Body of pancreas (tissue), 4 donors: ENCODE measurements around the gene MSTN. TPM values are rescaled to one million over a fixed set of nuclear protein-coding genes. Genes with fewer than 3 reads are reported as not detected.

Source experiments
- ATAC-seq: fragments of 150-250 bp; one replicate; pipeline ENCODE4 v1.9.1; 2016
- DNase-seq, 4 donors: peaks; one replicate each; pipeline ENCODE4 v3.0.0-alpha.2; 2019
- H3K27ac ChIP-seq, 4 donors: fragments of 200-600 bp; sonication (generic); 1 replicate in 3 of 4; 2 replicates in 1 of 4; pipeline versions ENCODE4 v1.5.1 to v1.6.1; 2016 to 2019; ENCODE audit warnings: mild to moderate bottlenecking in 1 of 4, mixed read lengths in 1 of 4, moderate library complexity in 1 of 4
- H3K27me3 ChIP-seq, 2 donors: fragments of 200-600 bp; sonication (generic); one replicate each; pipeline ENCODE4 v1.6.0; 2016; ENCODE audit warnings: mild to moderate bottlenecking in 1 of 2
- H3K36me3 ChIP-seq, 2 donors: fragments of 200-600 bp; sonication (generic); replicated peaks in 1 of 2; 2 replicates each; pipeline ENCODE4 v1.5.1; 2016; ENCODE audit warnings: low read depth in 2 of 2; ENCODE audit not compliant: insufficient read depth in 1 of 2
- H3K4me1 ChIP-seq: fragments of 200-600 bp; sonication (generic); one replicate; pipeline ENCODE4 v1.6.0; 2016
- H3K4me3 ChIP-seq, 2 donors: fragments of 200-600 bp; sonication (generic); 1 replicate in 1 of 2; 2 replicates in 1 of 2; pipeline ENCODE4 v1.5.1; 2016 to 2019
- H3K9me3 ChIP-seq, 3 donors: fragments of 200-600 bp; sonication (generic); 1 replicate in 2 of 3; 2 replicates in 1 of 3; pipeline ENCODE4 v1.5.1; 2016
- CTCF ChIP-seq, 7 experiments: fragments of 450-650 bp in 4 of 7; fragments of 200-600 bp in 3 of 7; sonication (generic) in 3 of 7; IDR thresholded peaks; one replicate each; pipeline ENCODE4 v1.5.1; 2016 to 2019; ENCODE audit warnings: antibody characterized with exemption in 7 of 7
- POLR2A ChIP-seq, 3 donors: fragments of 450-650 bp; IDR thresholded peaks; one replicate each; pipeline ENCODE4 v1.6.1; 2016; ENCODE audit warnings: antibody characterized with exemption in 3 of 3, mild to moderate bottlenecking in 2 of 3
- WGBS, 2 donors: methylation state at CpG; one replicate each; pipeline ENCODE4 v1.1.5; 2017; 5-methylcytosine and 5-hydroxymethylcytosine counted together
- intact Hi-C: fragments of 100-400 bp; cut with DNase I; formaldehyde crosslinking; loops from one replicate; pipeline ENCODE4 v1.15.1; 2023
- total RNA-seq, 2 donors: library from RNA; depleted of rRNA; stranded (reverse); fragments of >200 nt; gene quantifications; one replicate each; pipeline ENCODE4 v1.1.0, GENCODE V29; 2016

The MSTN gene
- total RNA-seq, 2 donors from 2014 or later, result not detected

GRCh38 chr2:190069936-190070696 is 7.6 kb upstream of the MSTN start:
- intact Hi-C loops, result no loop called here
- WGBS, 2 donors, result 15 to 22% methylated on average over 3 of the region's 3 CpGs

GRCh38 chr2:190068764-190069163 is 6.2 kb upstream of the MSTN start:
- H3K4me3 ChIP-seq, result no peak overlapping the region
- H3K27ac ChIP-seq, result no peak overlapping the region
- no peaks in the 10 kb centered on the region for H3K27me3 ChIP-seq
- intact Hi-C loops, result no loop called here
- H3K36me3 ChIP-seq, result no peaks in the 10 kb centered on the region
- no peaks in the 10 kb centered on the region for H3K9me3 ChIP-seq
- WGBS, 2 donors, result 47% methylated on average over 1 of the region's 1 CpG
- peaks cover 3% of the 10 kb centered on the region for H3K4me1 ChIP-seq
- DNase-seq (no peak), ATAC-seq (no peak)
- TF ChIP-seq CTCF (IDR thresholded peaks at IDR 0.05), result no peak
- no peak for TF ChIP-seq POLR2A (IDR thresholded peaks at IDR 0.05)

More at GRCh38 chr2:190069936-190070696, 7.6 kb upstream of the MSTN start:
- H3K9me3 ChIP-seq, result no peaks in the 10 kb centered on the region
- TF ChIP-seq POLR2A (IDR thresholded peaks at IDR 0.05) (no peak), CTCF (IDR thresholded peaks at IDR 0.05) (peak; percentile 14 to 74 (median 60))
- no peak overlapping the region for H3K4me3 ChIP-seq
- DNase-seq (peak; percentile 62 to 77 (median 67)), ATAC-seq (peak; percentile 83)
- no peak overlapping the region for H3K27ac ChIP-seq
- peaks cover 3% of the 10 kb centered on the region for H3K4me1 ChIP-seq
- no peaks in the 10 kb centered on the region for H3K27me3 ChIP-seq
- no peaks in the 10 kb centered on the region for H3K36me3 ChIP-seq

- Histone ChIP-seq H3K27me3 (no peaks in the 10 kb centered on the region), H3K4me1 (peaks cover 3% of the 10 kb centered on the region), H3K36me3 (no peaks in the 10 kb centered on the region), H3K9me3 (no peaks in the 10 kb centered on the region), H3K27ac (no peak overlapping the region), H3K4me3 (no peak overlapping the region)
- intact Hi-C loops, result no loop called here
- TF ChIP-seq CTCF (IDR thresholded peaks at IDR 0.05) (no peak), POLR2A (IDR thresholded peaks at IDR 0.05) (no peak)
- WGBS, 2 donors, result 88 to 93% methylated on average over 4 of the region's 4 CpGs
- DNase-seq, result no peak
- no peak for ATAC-seq
These were observed 3.3 kb upstream of the MSTN start for GRCh38 chr2:190065839-190066238.

DNA sequence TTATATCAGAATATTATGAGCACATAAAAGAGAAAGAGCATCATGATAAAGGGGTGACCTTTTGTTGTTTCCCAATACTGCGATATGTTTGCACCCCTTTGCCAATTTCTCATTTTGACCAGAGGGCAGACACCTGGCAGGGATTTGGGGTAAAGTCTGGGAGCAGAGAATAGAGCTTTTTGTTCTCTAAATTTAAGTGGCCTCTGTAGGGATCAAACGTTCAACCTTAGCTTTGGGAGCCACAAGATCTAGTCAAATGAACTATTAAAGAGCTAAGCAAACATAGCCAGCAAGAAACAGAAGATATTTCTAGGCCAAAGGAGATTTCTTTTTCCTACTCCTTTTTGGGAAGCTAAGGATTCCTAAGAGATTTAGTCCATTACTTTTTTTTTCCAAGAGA is 1.1 kb upstream of the MSTN start:
- WGBS, 2 donors, result 54 to 57% methylated on average over 2 of the region's 2 CpGs
- no peaks in the 10 kb centered on the region for H3K9me3 ChIP-seq
- no peaks in the 10 kb centered on the region for H3K4me1 ChIP-seq
- H3K36me3 ChIP-seq, result no peaks in the 10 kb centered on the region
- no peak for DNase-seq
- ATAC-seq, result no peak
- intact Hi-C loops, result no loop called here
- TF ChIP-seq CTCF (IDR thresholded peaks at IDR 0.05), result no peak
- TF ChIP-seq POLR2A (IDR thresholded peaks at IDR 0.05), result no peak
- no peak overlapping the region for H3K27ac ChIP-seq
- no peak overlapping the region for H3K4me3 ChIP-seq
- no peaks in the 10 kb centered on the region for H3K27me3 ChIP-seq

DNA sequence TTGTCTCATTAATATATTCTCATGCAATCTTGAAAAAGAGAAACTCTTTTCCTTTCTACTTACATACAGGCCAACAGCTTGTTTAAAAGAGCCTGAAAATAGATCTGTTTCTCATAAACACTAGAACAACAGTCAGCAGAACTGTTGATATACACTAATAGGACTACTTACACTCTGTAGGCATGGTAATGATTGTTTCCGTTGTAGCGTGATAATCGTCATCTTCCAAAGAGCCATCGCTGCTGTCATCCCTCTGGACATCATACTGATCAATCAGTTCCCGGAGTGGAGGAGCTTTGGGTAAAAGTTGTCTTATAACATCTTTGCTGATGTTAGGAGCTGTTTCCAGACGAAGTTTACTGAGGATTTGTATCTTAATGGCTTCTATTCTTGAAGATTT is 476 bp downstream of the MSTN start:
- ATAC-seq (no peak), DNase-seq (no peak)
- WGBS, 2 donors, result 72 to 73% methylated on average over 6 of the region's 6 CpGs
- Histone ChIP-seq H3K9me3 (no peaks in the 10 kb centered on the region), H3K4me1 (no peaks in the 10 kb centered on the region), H3K36me3 (no peaks in the 10 kb centered on the region), H3K27me3 (no peaks in the 10 kb centered on the region), H3K4me3 (no peak overlapping the region), H3K27ac (no peak overlapping the region)
- TF ChIP-seq POLR2A (IDR thresholded peaks at IDR 0.05) (no peak), CTCF (IDR thresholded peaks at IDR 0.05) (no peak)
- intact Hi-C loops, result no loop called here
